Activated CD8-positive, alpha-beta memory T cell treated with anti-CD3 and anti-CD28 coated beads for 36 hours (primary cell): ENCODE measurements around the gene RAB11A. TPM values are rescaled to one million over a fixed set of nuclear protein-coding genes. Genes with fewer than 3 reads are reported as not detected.

Experiments used
- CTCF ChIA-PET: fragments of 350-600 bp; sonication (Branson Sonifier 250); formaldehyde crosslinking; loops from one replicate; lab custom pipeline; 2021; ENCODE audit warnings: antibody characterized with exemption; lab: Charles Lee
- POLR2A ChIA-PET: fragments of 350-600 bp; sonication (Branson Sonifier 250); formaldehyde crosslinking; loops from one replicate; lab custom pipeline; 2021; ENCODE audit warnings: antibody characterized with exemption; lab: Charles Lee
- total RNA-seq, 2 experiments: library from RNA; stranded (reverse); gene quantifications; one replicate each; pipeline ENCODE4 v1.2.3, GENCODE V29; 2021

Gene RAB11A
- total RNA-seq, 2 experiments from 2014 or later, result 139 to 143 TPM

DNA sequence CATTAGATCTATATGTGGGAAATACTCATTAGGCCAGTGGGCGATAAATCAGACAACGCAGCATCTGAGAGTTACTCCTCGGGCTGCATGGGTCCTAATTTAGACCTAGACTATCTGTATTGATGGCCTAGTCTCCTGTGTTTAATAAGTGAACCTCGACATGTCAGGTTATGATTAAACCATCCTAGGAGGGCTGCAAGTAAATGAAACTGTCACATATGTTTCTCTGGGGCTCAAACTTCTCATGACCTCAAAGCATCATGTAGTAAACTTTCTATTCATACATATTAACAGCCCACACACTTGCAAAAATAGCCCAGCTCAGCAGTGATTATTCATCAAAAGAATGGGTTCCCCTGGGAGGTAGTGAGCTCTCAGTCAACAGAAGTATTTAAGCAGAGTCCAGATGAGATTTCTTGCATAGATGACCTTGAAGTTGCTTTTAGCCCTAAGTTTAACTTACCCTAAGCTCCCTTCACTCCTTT lies 51.6 kb downstream of the RAB11A start:
- POLR2A ChIA-PET, result no interaction called here
- CTCF ChIA-PET, result no interaction called here

DNA sequence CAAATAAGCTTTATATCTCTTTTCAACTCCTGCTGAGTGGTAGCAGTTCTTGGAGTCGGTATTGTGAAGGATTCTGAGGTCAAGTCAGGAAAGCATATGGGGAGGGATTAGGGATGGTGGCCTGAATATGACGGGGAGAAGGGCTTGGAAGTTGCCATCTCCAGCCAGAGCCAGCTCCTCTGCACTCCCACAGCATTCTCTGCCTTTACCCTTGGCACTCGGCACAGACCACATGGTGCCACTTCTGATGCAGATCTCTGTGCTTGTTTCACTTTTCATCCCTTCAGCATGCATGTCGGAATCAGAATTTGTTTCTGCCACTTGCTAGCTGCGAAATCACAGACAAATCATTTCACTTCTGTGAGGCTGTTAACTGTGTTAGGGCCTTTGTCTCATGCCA lies 52.5 kb downstream of the RAB11A start:
- CTCF ChIA-PET, result interaction anchor here (0.6 kb wide), 1 partner anchor 980 kb away, joined by 3 read pairs; no protein-coding TSS in a partner anchor
- POLR2A ChIA-PET, result no interaction called here

DNA sequence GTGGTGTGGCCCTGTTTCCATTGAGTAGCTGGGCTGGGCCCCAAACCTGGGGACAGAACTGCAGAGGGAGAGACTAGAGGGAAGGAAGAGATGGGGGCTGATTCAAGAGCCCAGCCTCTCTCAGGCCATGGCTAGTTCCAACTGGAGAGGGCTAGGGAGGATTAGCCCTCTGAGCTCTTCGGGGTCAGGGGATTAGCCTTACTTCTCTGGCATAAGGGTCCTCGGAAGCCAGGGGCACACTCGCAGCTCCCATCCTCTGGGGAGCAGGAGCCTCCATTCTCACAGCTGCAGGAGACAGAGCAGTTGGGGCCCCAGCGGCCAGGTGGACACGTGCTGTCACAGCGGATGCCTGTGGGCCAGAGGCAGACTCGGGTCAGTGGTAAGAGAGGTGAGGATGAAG lies 53.3 kb downstream of the RAB11A start:
- POLR2A ChIA-PET, result no interaction called here
- CTCF ChIA-PET, result no interaction called here

DNA sequence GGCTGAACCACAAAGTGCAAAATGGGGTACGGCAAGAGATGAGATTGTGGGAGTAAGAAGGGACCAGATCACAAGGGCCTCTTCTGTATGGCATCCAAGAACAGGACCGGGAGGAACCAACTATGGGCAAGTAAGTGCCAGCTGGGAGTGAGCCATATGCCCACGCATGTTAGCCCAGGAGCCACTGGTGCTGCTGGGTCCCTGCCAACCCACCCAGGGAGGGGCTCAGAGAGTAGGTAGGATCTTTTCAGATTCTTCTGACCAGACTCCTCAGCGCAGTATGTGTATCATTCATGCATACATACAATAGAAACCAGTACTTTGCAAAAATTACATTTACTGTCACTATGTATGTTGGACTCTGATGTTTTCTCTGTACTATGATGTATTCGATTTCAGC lies 54.0 kb downstream of the RAB11A start:
- ChIA-PET POLR2A (no interaction called here), CTCF (no interaction called here)

DNA sequence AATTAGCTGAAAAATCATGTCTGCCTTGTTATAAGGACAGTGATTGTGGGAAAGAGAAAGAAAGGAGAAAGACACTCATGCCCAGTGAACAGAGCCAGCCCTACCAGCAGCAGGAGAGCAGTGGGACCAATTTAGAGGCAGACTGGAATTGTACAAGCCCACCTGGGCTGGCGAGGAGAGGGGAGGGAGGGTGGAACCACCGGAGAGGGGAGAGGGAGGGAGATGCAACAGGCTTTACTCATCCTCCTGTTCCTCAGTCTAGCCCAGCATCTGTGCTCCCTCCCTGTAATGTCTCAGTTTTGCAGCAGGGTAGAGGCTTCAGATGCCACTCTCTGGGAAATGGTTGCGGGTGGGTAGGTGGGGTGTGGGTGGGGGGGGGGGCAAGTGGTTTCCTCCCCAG lies 54.7 kb downstream of the RAB11A start:
- ChIA-PET POLR2A (no interaction called here), CTCF (no interaction called here)

DNA sequence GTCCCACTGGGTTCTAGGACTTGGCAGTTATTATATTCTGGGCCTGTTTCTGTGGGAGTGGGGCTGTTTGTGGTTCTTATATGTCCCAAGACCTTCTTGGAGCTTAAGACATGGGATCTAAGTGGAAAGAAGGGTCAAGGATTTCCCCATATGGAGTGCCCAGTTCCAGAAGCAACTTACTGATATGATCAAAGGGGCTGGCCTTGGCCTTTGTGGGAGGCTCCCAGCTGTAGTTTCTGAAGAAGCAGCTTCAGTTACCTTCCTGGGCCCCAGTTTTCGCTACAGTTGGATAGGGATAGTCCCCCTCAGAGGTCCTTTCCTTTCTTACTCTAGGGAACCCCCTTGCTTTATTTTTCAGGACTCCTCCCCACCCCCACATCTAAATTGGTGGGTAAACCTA lies 56.0 kb downstream of the RAB11A start:
- ChIA-PET CTCF (interaction anchor here (0.8 kb wide), 1 partner anchor 365 kb away, joined by 5 read pairs; no protein-coding TSS in a partner anchor), POLR2A (no interaction called here)

DNA sequence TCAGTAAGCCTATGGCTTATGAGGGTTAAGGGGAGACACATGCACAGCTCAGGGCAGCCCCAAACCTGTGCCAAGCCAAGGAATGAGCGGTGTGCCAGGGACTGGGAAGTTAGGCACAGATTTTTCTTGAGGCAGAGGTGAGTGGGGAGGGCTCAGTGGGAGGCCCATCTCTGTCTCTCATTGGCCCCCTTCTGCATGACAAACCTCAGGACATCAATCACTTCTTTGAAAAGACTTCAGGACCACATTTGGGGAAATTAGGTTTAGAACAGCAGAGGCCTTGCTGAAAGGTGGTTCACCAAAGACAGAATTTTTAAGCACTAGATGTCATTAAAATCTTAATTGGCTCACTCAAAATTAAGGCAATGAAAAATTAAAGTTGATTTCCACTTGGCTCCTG lies 57.2 kb downstream of the RAB11A start:
- ChIA-PET CTCF (no interaction called here), POLR2A (no interaction called here)

DNA sequence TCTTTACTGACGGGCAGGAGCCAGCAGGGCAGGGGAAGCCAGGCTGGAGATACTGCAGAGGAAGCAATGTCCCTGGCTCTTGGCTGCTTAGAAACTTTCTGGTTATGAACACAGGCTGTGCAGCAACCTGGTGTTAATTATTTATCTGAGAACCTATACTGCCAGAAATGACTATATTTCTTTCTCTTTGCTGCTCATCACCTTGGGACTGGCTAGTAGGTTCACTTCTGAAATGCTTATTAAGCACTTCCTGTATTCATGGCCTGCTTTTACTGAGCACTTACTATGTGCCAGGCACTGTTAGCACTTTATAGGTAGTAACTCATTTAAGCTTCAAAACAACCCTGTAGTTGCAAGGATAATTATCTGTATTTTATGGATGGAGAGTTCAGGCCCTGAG lies 57.6 kb downstream of the RAB11A start:
- ChIA-PET CTCF (no interaction called here), POLR2A (no interaction called here)

DNA sequence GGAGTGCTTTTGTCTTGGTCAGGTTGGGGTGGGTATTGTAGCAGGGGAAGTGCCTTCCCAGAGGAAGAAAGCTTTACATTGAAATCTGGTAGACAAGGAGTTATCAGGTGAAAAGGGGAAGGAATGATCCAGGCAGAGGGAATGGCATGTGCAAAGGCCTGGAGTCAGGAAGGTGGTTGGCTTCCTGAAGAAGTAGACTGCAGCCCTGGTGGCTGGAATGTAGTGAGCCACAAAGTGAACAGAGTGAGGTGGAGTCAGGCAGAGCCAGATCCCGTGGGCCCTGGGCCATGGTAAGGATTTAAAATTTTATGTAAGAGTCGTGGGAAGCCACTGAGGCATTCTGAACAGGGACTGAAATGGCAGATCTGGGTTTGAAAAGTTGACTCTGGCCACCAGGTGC lies 58.3 kb downstream of the RAB11A start:
- ChIA-PET POLR2A (no interaction called here), CTCF (no interaction called here)

DNA sequence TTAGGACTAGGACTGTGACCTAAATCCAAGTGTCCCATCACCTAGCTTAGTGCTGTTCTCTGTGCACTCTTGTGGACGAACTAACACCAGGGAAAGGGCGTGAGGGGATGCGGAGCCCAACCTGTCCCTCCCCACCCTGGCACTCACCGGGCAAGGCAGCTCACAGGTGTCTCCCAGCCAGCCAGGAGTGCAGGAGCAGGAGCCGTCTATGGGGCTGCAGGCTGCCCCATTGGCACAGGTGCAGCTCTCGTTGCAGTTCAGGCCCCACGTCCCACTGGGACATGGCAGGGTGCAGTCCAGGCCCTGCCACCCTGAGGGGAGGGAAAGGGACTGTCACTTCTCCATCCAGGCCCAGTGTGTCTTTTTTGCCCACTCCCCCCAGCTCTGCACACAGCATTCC lies 60.3 kb downstream of the RAB11A start:
- POLR2A ChIA-PET, result no interaction called here
- CTCF ChIA-PET, result no interaction called here

DNA sequence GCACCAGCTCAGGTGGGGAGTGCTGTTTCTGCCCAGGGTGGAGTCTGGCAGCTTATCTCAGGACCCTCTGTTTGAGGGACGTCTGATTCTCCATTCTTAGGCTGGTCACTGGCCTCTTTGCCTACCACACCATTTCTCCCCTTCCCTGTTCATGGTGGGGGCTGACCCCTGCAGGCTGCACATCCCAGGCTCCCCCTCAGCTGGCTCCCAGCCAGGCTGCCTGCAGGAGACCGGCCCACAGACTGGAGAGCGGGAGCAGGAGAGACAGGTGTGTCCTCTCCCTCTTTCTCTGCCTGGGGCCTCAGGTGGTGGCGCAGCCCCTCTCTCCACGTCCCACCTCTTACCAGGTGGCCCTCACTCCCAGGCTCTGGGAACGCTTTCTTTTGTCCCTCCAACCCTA lies 60.8 kb downstream of the RAB11A start:
- ChIA-PET POLR2A (no interaction called here), CTCF (no interaction called here)

DNA sequence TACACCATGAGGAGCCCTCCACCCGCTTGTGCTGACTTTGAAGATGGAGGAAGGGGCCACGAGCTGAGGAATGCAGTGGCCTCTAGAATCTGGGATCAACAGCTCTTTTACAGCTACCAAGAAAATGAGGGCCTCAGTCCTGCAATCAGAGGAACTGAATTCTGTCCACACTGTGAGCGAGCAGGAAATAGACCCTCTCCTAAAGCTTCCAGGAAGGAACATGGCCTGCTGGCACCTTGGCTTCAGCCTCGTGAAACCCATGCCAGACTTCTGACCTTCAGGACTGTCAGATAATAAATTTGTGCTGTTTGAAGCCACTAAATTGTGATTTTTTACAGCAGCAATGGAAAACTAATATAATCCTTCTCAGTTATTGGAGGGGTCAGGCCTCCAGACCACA lies 61.9 kb downstream of the RAB11A start:
- CTCF ChIA-PET, result no interaction called here
- POLR2A ChIA-PET, result no interaction called here

DNA sequence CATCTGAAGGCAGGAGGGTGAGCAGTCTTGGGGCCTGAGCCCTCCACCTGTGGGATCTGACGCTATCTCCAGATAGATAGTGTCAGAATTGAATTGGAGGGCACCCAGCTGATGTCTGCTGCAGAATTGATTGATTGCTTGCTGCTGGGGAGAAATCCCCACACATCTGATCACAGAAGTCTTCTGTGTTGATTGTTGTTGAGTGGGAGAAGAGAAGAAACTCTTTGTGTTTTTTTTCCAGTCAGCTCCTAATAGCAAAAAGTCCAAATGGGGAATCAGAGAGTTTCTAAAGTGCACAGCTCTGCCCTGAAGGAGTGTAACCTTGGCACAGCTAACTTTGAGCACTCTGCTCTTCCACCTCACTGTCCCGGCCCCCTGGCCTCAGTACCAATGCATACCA lies 66.1 kb downstream of the RAB11A start:
- ChIA-PET CTCF (interaction anchor here (0.6 kb wide), 1 partner anchor 72 kb away, joined by 3 read pairs; no protein-coding TSS in a partner anchor), POLR2A (no interaction called here)

DNA sequence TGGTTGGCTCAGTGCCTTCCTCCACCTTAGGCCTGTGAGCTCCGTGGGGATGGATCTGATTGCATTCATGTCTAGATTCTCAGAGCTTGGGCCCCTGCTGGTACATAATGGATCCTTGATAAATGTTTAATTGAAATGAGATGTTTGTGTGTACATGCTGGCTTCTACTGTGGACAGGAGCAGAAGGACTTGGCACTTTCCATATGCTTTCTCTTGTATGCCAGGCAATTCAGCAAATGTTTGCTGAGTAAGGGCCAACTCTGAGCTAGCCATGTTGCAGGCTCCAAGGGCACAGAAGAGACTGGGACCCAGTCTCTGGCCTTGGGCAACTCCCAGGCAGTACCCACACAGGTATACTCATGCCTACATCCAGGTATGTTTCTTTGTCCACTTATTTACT lies 67.0 kb downstream of the RAB11A start:
- POLR2A ChIA-PET, result no interaction called here
- CTCF ChIA-PET, result no interaction called here

DNA sequence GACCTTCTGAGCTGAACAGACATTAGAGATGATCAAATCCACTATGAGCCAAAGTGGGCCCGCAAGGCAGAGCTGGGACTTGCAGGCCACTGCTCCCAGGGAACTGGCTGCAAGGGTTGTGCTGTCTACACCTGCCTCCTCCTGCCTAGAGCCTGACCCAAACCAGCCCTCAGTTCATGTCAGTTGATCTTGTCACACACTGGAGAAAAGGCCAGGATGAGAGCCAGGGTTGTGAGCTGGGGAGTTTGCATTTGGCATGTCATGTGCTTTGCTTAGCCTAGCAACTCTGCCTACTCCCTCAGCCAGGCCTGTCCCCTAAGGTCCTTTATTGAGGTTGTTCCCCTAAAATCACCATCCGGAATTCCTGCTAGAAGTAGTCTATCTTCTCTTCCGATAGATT lies 67.8 kb downstream of the RAB11A start:
- ChIA-PET CTCF (interaction anchor here (0.5 kb wide), 1 partner anchor 49 kb away, joined by 4 read pairs; no protein-coding TSS in a partner anchor), POLR2A (no interaction called here)

DNA sequence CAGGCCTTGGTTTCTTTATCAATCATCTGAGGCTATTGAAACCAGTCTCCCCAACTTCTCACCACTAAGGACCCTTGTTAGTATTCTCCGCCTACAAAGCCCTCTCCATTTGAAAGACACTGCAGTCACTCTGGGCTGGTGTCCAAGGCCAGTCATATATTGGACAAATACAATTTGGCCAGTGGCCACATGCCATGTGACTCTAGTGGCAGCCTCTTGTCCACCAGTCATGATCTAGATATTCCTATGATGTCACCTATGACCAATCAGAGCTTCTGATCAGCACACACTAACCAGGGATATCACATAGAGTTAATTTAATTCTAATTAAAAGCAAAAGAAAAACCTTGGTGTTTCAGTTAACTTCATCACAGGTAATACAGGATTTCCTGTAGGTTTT lies 68.2 kb downstream of the RAB11A start:
- CTCF ChIA-PET, result no interaction called here
- POLR2A ChIA-PET, result no interaction called here

DNA sequence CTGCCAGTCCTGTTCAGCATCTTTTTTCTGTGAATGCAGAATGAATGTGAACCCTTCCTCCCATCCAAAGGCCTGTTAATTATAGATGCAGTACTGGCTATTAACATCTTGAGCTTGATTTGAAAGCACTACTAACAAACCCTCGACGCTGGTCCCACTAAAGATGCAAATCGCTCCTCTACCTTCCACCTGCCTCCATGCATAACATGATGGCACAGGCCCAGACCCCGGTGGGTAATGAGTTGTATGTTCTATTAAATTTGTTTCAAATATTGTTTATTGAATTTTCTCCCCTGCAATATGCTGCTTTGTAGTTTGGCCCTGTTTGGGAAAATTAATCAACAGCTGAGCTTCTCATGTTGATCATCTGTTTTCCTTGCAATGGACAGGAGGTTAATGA lies 69.3 kb downstream of the RAB11A start:
- CTCF ChIA-PET, result no interaction called here
- POLR2A ChIA-PET, result no interaction called here

DNA sequence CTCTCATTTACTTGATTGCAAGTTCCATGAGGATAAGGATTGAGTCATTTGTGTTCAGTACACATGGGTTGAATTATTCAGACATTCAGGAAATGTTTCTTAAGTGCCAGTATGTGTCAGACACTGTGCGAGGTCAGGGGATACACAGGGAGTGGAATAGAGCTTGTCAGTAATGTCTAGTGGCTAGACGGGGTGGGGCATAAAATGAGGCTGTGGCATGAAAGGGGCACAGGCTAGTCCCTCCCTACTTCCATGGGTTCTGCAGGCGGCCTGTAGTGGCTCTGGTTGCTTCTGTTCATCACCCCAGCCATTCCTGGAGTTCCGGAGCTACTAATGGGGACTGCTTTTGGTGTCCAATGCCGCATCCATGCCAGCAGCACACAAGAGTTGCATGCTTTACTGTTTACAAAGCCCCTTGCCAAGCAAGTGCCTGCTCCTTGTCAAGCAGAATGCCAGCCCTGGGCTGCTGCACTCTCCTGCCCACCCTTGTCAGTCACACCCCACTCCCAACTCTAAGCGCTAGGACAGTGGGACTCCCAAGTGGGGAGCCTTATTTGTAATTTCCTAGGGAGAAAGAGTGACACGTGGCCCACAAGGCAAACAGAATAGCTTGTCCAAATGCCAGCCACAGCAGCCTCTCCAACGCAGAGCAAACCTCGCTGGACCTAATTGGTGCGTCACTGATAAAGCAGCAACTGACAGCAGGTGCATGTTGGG lies 70.8 kb downstream of the RAB11A start:
- ChIA-PET CTCF (interaction anchor here (0.6 to 1.0 kb wide), 2 partner anchors 33 to 87 kb away, joined by 3 read pairs; no protein-coding TSS in a partner anchor), POLR2A (no interaction called here)

DNA sequence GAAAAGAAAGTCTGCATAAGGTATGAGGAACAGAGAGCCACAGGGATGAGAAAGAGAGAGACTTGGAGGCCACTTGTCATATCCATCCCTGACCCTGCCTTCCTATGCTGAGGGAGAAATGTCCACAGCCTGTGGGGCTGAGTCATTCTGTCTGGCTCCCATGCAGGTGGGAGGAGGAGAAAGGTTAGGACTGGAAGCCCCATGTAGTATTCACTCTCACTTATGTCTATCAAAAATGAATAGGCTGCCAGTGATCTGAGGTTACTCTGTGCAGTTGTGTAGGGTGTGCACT lies 71.3 kb downstream of the RAB11A start:
- POLR2A ChIA-PET, result no interaction called here

More for the DNA sequence above, 71.3 kb downstream of the RAB11A start:
- CTCF ChIA-PET, result no interaction called here
